Endothelial cell of umbilical vein (primary cell): Measurements from ENCODE around the gene ERICH3. TPM values are rescaled to one million over a fixed set of nuclear protein-coding genes. Genes with fewer than 3 reads are reported as not detected.

Source experiments
- BruUV-seq: library from RNA; stranded (reverse); fragments of 400-500 nt; replicated peaks from 2 replicates; lab custom pipeline; 2021; lab: Mats Ljungman, UMichigan
- CTCF ChIA-PET: fragments of 300-600, 350-600 bp; sonication (Branson Sonifier 250); formaldehyde crosslinking; loops from one replicate; lab custom pipeline; 2021; ENCODE audit warnings: antibody characterized with exemption, inconsistent platforms; lab: Charles Lee
- POLR2A ChIA-PET: fragments of 300-600, 350-600 bp; sonication (Branson Sonifier 250); formaldehyde crosslinking; loops from one replicate; lab custom pipeline; 2021; ENCODE audit warnings: antibody characterized with exemption, inconsistent platforms; lab: Charles Lee
- DNase-seq: peaks from one replicate; pipeline ENCODE4 v3.0.0-alpha.2; 2011; ENCODE audit warnings: low read depth, low spot score
- FAIRE-seq: peaks from 2 replicates; lab custom pipeline; 2011; peaks lifted over from hg19 to GRCh38; lab: Jason Lieb, UNC
- H2AFZ ChIP-seq: 2 replicates; pipeline ENCODE4 v1.6.0; 2012; ENCODE audit warnings: low read depth, low read length, control low read depth, inconsistent platforms
- H3K27ac ChIP-seq: 2 replicates; pipeline ENCODE4 v1.5.1; 2011; ENCODE audit warnings: low read depth, mild to moderate bottlenecking, control low read depth, low read length, moderate library complexity; ENCODE audit not compliant: insufficient read depth
- H3K27me3 ChIP-seq, 2 experiments: 2 replicates each; pipeline versions ENCODE4 v1.6.0 to v1.6.1; 2011; ENCODE audit warnings: low read length in 2 of 2, mixed read lengths in 1 of 2; ENCODE audit not compliant: control insufficient read depth in 2 of 2, insufficient read depth in 2 of 2
- H3K36me3 ChIP-seq, 2 experiments: 2 replicates in 1 of 2; 3 replicates in 1 of 2; pipeline ENCODE4 v1.5.1; 2011; ENCODE audit warnings: low read length in 2 of 2, mild to moderate bottlenecking in 1 of 2, moderate library complexity in 1 of 2; ENCODE audit not compliant: control insufficient read depth in 2 of 2, insufficient read depth in 2 of 2; ENCODE audit errors: extremely low read depth in 1 of 2
- H3K4me1 ChIP-seq: 3 replicates; pipeline ENCODE4 v1.5.1; 2011; ENCODE audit warnings: mild to moderate bottlenecking, low read length; ENCODE audit not compliant: control insufficient read depth, insufficient read depth; ENCODE audit errors: extremely low read depth
- H3K4me2 ChIP-seq: 2 replicates; pipeline ENCODE4 v1.6.1; 2011; ENCODE audit warnings: low read length, control low read depth, mixed read lengths; ENCODE audit not compliant: insufficient read depth
- H3K4me3 ChIP-seq, 3 experiments: fragments of 200-600 bp in 1 of 3; sonication (generic), shearing (Covaris generic) in 1 of 3; replicated peaks in 1 of 3; 2 replicates each; pipeline ENCODE4 v1.5.1; 2011 to 2016; ENCODE audit warnings: control low read depth in 3 of 3, low read length in 3 of 3, mild to moderate bottlenecking in 2 of 3, inconsistent platforms in 1 of 3, low read depth in 1 of 3, moderate library complexity in 1 of 3; ENCODE audit not compliant: insufficient read depth in 1 of 3
- H3K79me2 ChIP-seq: 2 replicates; pipeline ENCODE4 v1.6.0; 2012; ENCODE audit warnings: low read length, inconsistent platforms; ENCODE audit not compliant: control insufficient read depth, insufficient read depth
- H3K9ac ChIP-seq: replicated peaks from 2 replicates; pipeline ENCODE3; 2011; ENCODE audit warnings: low read length, control low read depth; ENCODE audit not compliant: insufficient read depth; ENCODE audit errors: extremely low read depth
- H3K9me1 ChIP-seq: replicated peaks from 3 replicates; pipeline ENCODE4 v1.6.0; 2011; ENCODE audit warnings: mild to moderate bottlenecking, low read length; ENCODE audit not compliant: control insufficient read depth, insufficient read depth; ENCODE audit errors: extremely low read depth
- H3K9me3 ChIP-seq: replicated peaks from 2 replicates; pipeline ENCODE4 v1.5.1; 2012; ENCODE audit warnings: low read length, inconsistent platforms; ENCODE audit not compliant: control insufficient read depth, insufficient read depth
- H4K20me1 ChIP-seq: replicated peaks from 2 replicates; pipeline ENCODE3; 2011; ENCODE audit warnings: mild to moderate bottlenecking, low read length; ENCODE audit not compliant: control insufficient read depth, insufficient read depth; ENCODE audit errors: extremely low read depth
- CTCF ChIP-seq, 2 donors: IDR thresholded peaks; 1 replicate in 1 of 2; 2 replicates in 1 of 2; pipeline ENCODE4 v1.5.1; 2011; ENCODE audit warnings: low read length in 2 of 2, mild to moderate bottlenecking in 2 of 2, moderate library complexity in 2 of 2, control low read depth in 1 of 2, inconsistent platforms in 1 of 2, low read depth in 1 of 2; ENCODE audit not compliant: insufficient read depth in 1 of 2; ENCODE audit errors: extremely low read depth in 1 of 2
- EZH2 ChIP-seq: IDR thresholded peaks from 2 replicates; pipeline ENCODE4 v1.6.1; 2012; ENCODE audit warnings: borderline replicate concordance, low read depth, mild to moderate bottlenecking, moderate library complexity, low read length, inconsistent platforms; ENCODE audit not compliant: severe bottlenecking
- FOS ChIP-seq: IDR thresholded peaks from 2 replicates; pipeline ENCODE4 v1.6.1; 2011; ENCODE audit warnings: mild to moderate bottlenecking, low read length, moderate library complexity, borderline replicate concordance; ENCODE audit not compliant: insufficient read depth
- GATA2 ChIP-seq: IDR thresholded peaks from 2 replicates; pipeline ENCODE4 v1.7.0; 2011; ENCODE audit warnings: low read depth, mild to moderate bottlenecking, moderate library complexity, mixed read lengths, low read length; ENCODE audit not compliant: insufficient read length, insufficient read depth
- JUN ChIP-seq: IDR thresholded peaks from 2 replicates; pipeline ENCODE4 v1.6.1; 2011; ENCODE audit warnings: borderline replicate concordance, low read depth; ENCODE audit not compliant: insufficient read length, insufficient read depth
- MAX ChIP-seq: IDR thresholded peaks from 2 replicates; pipeline ENCODE4 v1.6.1; 2011; ENCODE audit not compliant: insufficient read depth, insufficient read length
- MYC ChIP-seq: IDR thresholded peaks from one replicate; pipeline ENCODE4 v1.6.1; 2011; ENCODE audit warnings: mild to moderate bottlenecking, low read depth, low read length
- POLR2A ChIP-seq: IDR thresholded peaks from 2 replicates; pipeline ENCODE4 v1.6.1; 2012; ENCODE audit warnings: low read depth, mild to moderate bottlenecking, control low read depth, low read length
- POLR2AphosphoS5 ChIP-seq: IDR thresholded peaks from 2 replicates; pipeline ENCODE4 v1.6.1; 2012; ENCODE audit warnings: low read depth, mild to moderate bottlenecking, control low read depth, low read length, moderate library complexity; ENCODE audit not compliant: insufficient read depth
- dilution Hi-C: fragments of 300-500 bp; cut with MboI; formaldehyde crosslinking; loops from one replicate; pipeline ENCODE4 v1.15.0; 2019; ENCODE audit warnings: low sequenced_read_pairs; ENCODE audit not compliant: extremely low pct_ligation_motif_present
- intact Hi-C: fragments of 100-400 bp; cut with micrococcal nuclease; formaldehyde crosslinking; loops from one replicate; pipeline ENCODE4 v1.10.0; 2022
- polyA plus RNA-seq, 4 experiments: library from polyadenylated mRNA; depleted of rRNA in 3 of 4; stranded (reverse) in 3 of 4; unstranded in 1 of 4; fragments of >200 nt; gene quantifications; 2 replicates each; pipeline versions ENCODE4 v1.2.1 to v1.2.3, GENCODE V29; 2011 to 2012; ENCODE audit warnings: missing spikeins in 1 of 4
- total RNA-seq: library from RNA; stranded (reverse); gene quantifications from 2 replicates; pipeline ENCODE4 v1.2.3, GENCODE V29; 2021

The ERICH3 gene
- total and polyA plus RNA-seq, 2 donors (not counting 3 experiments of a cell fraction or from before 2014, with no cell fraction given): not detected

- Histone ChIP-seq H3K9ac (no peak overlapping the region), H3K27ac (no peak overlapping the region), H3K36me3 (no peaks in the 10 kb centered on the region), H2AFZ (no peak overlapping the region), H3K9me3 (no peaks in the 10 kb centered on the region), H3K9me1 (no peaks in the 10 kb centered on the region), H3K4me2 (no peak overlapping the region), H3K4me3 (no peak overlapping the region), H3K4me1 (no peaks in the 10 kb centered on the region), H3K79me2 (no peaks in the 10 kb centered on the region), H3K27me3 (no peaks in the 10 kb centered on the region), H4K20me1 (no peaks in the 10 kb centered on the region)
- intact Hi-C loops: loop anchor here (1.0 kb wide), 1 partner anchor 42 kb away; the partner anchor contains the start of genes CRYZ and TYW3
- ChIA-PET POLR2A (no interaction called here), CTCF (interaction anchor here (1.7 to 3.7 kb wide), 9 partner anchors 8 to 222 kb away, joined by 5 to 35 read pairs (median 9); partner anchors contain the start of gene ERICH3)
- dilution Hi-C loops: no loop called here
- TF ChIP-seq MYC: no peak
- no peak for TF ChIP-seq POLR2AphosphoS5
- no peak for TF ChIP-seq JUN
- no peak for TF ChIP-seq GATA2
- no peak for TF ChIP-seq MAX
- no peak for TF ChIP-seq CTCF (IDR thresholded peaks at IDR 0.05; ENCODE audit: extremely low read depth in 1 of 2, insufficient read depth in 1 of 2, low read depth in 1 of 2, low read length in 2 of 2)
- TF ChIP-seq FOS: no peak
- TF ChIP-seq EZH2: no peak
- TF ChIP-seq POLR2A: no peak
- no TSS peak for BruUV-seq
- FAIRE-seq (no peak), DNase-seq (no peak)
Measured at GRCh38 chr1:74690909-74691308, 17.3 kb upstream of the ERICH3 start.
